Measurements from ENCODE around the gene AOAH. TPM values are rescaled to one million over a fixed set of nuclear protein-coding genes. Genes with fewer than 3 reads are reported as not detected.

AOAH gene
- total RNA-seq, 1 experiment from 2014 or later, result not detected

DNA sequence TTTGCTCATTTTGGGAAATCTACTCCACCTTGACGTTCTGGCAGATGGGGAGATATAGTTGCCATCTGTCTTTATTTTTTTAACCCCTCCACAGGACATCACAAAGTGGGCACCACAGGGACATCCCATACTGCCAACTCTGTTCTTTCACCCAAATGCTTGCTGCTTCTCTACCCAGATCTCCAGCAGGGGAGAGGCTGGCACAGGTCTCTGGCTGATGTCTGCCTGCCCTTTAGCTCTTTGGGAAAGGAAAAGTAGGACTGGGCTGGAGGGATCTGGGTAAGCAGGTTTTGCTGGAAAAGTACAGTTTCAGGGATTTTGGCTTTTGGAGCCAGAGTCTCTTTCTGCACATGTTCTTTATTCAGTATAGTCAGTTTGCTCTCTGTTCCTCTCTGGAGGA is 178.0 kb downstream of the AOAH start:
- intact Hi-C loops (cut with micrococcal nuclease; ENCODE audit: unreplicated experiment), result no loop called here
- Histone ChIP-seq H3K4me1 (ENCODE audit: insufficient read depth, low read length, poor library complexity, severe bottlenecking) (no peaks in the 10 kb centered on the region), H3K27ac (ENCODE audit: low read depth, low read length, poor library complexity, severe bottlenecking) (no peak overlapping the region), H3K9me3 (ENCODE audit: low read depth, low read length, poor library complexity, severe bottlenecking) (no peaks in the 10 kb centered on the region), H3K27me3 (replicated peaks; ENCODE audit: insufficient read depth, low read depth, low read length, poor library complexity) (peaks cover 4% of the 10 kb centered on the region), H3K4me3 (ENCODE audit: low read depth, low read length, poor library complexity, severe bottlenecking) (no peak overlapping the region), H3K36me3 (ENCODE audit: insufficient read depth, low read length, poor library complexity, severe bottlenecking) (no peaks in the 10 kb centered on the region)
- CTCF ChIA-PET, result no interaction called here
- DNase-seq (ENCODE audit: low spot score), result no peak
- no TSS peak for BruUV-seq (replicated peaks)
- TF ChIP-seq EZH2 (IDR thresholded peaks at IDR 0.05; ENCODE audit: borderline replicate concordance, low read depth, low read length, poor library complexity, severe bottlenecking), result no peak
- TF ChIP-seq, protein P1, sequence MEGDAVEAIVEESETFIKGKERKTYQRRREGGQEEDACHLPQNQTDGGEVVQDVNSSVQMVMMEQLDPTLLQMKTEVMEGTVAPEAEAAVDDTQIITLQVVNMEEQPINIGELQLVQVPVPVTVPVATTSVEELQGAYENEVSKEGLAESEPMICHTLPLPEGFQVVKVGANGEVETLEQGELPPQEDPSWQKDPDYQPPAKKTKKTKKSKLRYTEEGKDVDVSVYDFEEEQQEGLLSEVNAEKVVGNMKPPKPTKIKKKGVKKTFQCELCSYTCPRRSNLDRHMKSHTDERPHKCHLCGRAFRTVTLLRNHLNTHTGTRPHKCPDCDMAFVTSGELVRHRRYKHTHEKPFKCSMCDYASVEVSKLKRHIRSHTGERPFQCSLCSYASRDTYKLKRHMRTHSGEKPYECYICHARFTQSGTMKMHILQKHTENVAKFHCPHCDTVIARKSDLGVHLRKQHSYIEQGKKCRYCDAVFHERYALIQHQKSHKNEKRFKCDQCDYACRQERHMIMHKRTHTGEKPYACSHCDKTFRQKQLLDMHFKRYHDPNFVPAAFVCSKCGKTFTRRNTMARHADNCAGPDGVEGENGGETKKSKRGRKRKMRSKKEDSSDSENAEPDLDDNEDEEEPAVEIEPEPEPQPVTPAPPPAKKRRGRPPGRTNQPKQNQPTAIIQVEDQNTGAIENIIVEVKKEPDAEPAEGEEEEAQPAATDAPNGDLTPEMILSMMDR (conservative IDR thresholded peaks at IDR 0.05; ENCODE audit: low read depth, low read length), result no peak
- POLR2A ChIA-PET (ENCODE audit: low non-redundant PET), result no interaction called here

- ChIA-PET POLR2A (ENCODE audit: low non-redundant PET) (no interaction called here), CTCF (no interaction called here)
- H3K27me3 ChIP-seq (replicated peaks; ENCODE audit: insufficient read depth, low read depth, low read length, poor library complexity), result peaks cover 4% of the 10 kb centered on the region
- intact Hi-C loops (cut with micrococcal nuclease; ENCODE audit: unreplicated experiment), result no loop called here
- no peak overlapping the region for H3K4me3 ChIP-seq (ENCODE audit: low read depth, low read length, poor library complexity, severe bottlenecking)
- TF ChIP-seq, protein P1 (conservative IDR thresholded peaks at IDR 0.05; ENCODE audit: low read depth, low read length), result no peak
- no peak for TF ChIP-seq EZH2 (IDR thresholded peaks at IDR 0.05; ENCODE audit: borderline replicate concordance, low read depth, low read length, poor library complexity, severe bottlenecking)
- no peak for DNase-seq (ENCODE audit: low spot score)
- H3K27ac ChIP-seq (ENCODE audit: low read depth, low read length, poor library complexity, severe bottlenecking), result no peak overlapping the region
- H3K4me1 ChIP-seq (ENCODE audit: insufficient read depth, low read length, poor library complexity, severe bottlenecking), result no peaks in the 10 kb centered on the region
- H3K9me3 ChIP-seq (ENCODE audit: low read depth, low read length, poor library complexity, severe bottlenecking), result no peaks in the 10 kb centered on the region
- no peaks in the 10 kb centered on the region for H3K36me3 ChIP-seq (ENCODE audit: insufficient read depth, low read length, poor library complexity, severe bottlenecking)
- no TSS peak for BruUV-seq (replicated peaks)
These were observed 179.0 kb downstream of the AOAH start for GRCh38 chr7:36545291-36545690.

GRCh38 chr7:36538126-36538525 is 186.2 kb downstream of the AOAH start:
- Histone ChIP-seq H3K27me3 (replicated peaks; ENCODE audit: insufficient read depth, low read depth, low read length, poor library complexity) (peaks cover 4% of the 10 kb centered on the region), H3K27ac (ENCODE audit: low read depth, low read length, poor library complexity, severe bottlenecking) (no peak overlapping the region), H3K9me3 (ENCODE audit: low read depth, low read length, poor library complexity, severe bottlenecking) (no peaks in the 10 kb centered on the region), H3K36me3 (ENCODE audit: insufficient read depth, low read length, poor library complexity, severe bottlenecking) (no peaks in the 10 kb centered on the region), H3K4me3 (ENCODE audit: low read depth, low read length, poor library complexity, severe bottlenecking) (no peak overlapping the region), H3K4me1 (ENCODE audit: insufficient read depth, low read length, poor library complexity, severe bottlenecking) (no peaks in the 10 kb centered on the region)
- TF ChIP-seq, protein P1 (conservative IDR thresholded peaks at IDR 0.05; ENCODE audit: low read depth, low read length), result no peak
- no peak for TF ChIP-seq EZH2 (IDR thresholded peaks at IDR 0.05; ENCODE audit: borderline replicate concordance, low read depth, low read length, poor library complexity, severe bottlenecking)
- intact Hi-C loops (cut with micrococcal nuclease; ENCODE audit: unreplicated experiment), result no loop called here
- BruUV-seq (replicated peaks), result no TSS peak
- no peak for DNase-seq (ENCODE audit: low spot score)
- POLR2A ChIA-PET (ENCODE audit: low non-redundant PET), result no interaction called here
- CTCF ChIA-PET, result no interaction called here
